ENCODE results near the gene CAPN5. TPM values are rescaled to one million over a fixed set of nuclear protein-coding genes. Genes with fewer than 3 reads are reported as not detected.
A peak's percentile ranks its signal among the peaks of the same experiment; 100 is the strongest.

The CAPN5 gene
- total RNA-seq, 1 donor from 2014 or later: 12.8 TPM

DNA sequence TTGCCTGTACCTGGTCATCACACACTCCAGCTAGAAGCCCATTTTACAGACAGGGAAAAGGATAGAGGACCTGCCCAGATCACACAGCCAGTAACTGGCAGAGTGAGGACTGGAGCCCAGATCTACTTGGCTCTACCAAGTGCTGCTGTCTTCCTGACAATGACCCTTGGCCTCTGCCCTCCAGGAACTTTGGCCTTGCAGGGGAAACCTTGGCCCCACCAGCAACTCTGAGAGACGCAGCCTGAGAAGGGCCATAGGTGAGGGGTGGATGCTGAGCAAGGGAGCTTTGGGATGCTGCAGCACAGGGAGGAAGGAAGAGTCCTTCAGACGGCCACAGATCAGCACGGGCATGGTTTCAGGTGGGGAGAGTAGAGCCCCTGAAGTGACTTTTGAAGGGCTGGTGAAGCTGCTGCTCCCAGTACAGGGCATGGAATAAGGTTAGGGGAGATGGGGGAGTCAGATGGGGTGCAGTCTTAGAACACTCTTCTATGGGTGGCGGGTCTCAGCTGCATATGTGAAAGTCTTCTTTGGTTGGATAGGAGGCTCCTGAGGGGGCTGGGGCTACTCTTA lies 2.0 kb upstream of the CAPN5 start:
- no peak overlapping the region for H3K27ac Mint-ChIP-seq (ENCODE audit: unreplicated experiment)
- no peak overlapping the region for H3K4me3 Mint-ChIP-seq (ENCODE audit: unreplicated experiment)
- H3K27me3 Mint-ChIP-seq (ENCODE audit: unreplicated experiment): peaks cover 14% of the 10 kb centered on the region
- no peak for TF ChIP-seq CTCF (IDR thresholded peaks at IDR 0.05)
- no peaks in the 10 kb centered on the region for H3K36me3 Mint-ChIP-seq (ENCODE audit: unreplicated experiment)
- H3K9me3 Mint-ChIP-seq (ENCODE audit: unreplicated experiment): no peaks in the 10 kb centered on the region
- peaks cover 18% of the 10 kb centered on the region for H3K4me1 Mint-ChIP-seq (ENCODE audit: unreplicated experiment)
- no peak for DNase-seq (ENCODE audit: extremely low spot score, unreplicated experiment)

GRCh38 chr11:77065878-77066228 lies 918 bp upstream of the CAPN5 start:
- DNase-seq (ENCODE audit: extremely low spot score, unreplicated experiment): no peak

GRCh38 chr11:77067861-77068443 lies 1.2 kb downstream of the CAPN5 start:
- DNase-seq (ENCODE audit: extremely low spot score, unreplicated experiment): no peak
- Mint-ChIP-seq H3K4me3 (ENCODE audit: unreplicated experiment) (peak overlapping the region; percentile 75), H3K4me1 (ENCODE audit: unreplicated experiment) (peaks cover 34% of the 10 kb centered on the region), H3K36me3 (ENCODE audit: unreplicated experiment) (no peaks in the 10 kb centered on the region), H3K9me3 (ENCODE audit: unreplicated experiment) (no peaks in the 10 kb centered on the region), H3K27me3 (ENCODE audit: unreplicated experiment) (no peaks in the 10 kb centered on the region), H3K27ac (ENCODE audit: unreplicated experiment) (no peak overlapping the region)
- no peak for TF ChIP-seq CTCF (IDR thresholded peaks at IDR 0.05)

More at GRCh38 chr11:77065878-77066228, 918 bp upstream of the CAPN5 start:
- no peaks in the 10 kb centered on the region for H3K36me3 Mint-ChIP-seq (ENCODE audit: unreplicated experiment)
- H3K4me3 Mint-ChIP-seq (ENCODE audit: unreplicated experiment): peak overlapping the region; percentile 74
- peaks cover 3% of the 10 kb centered on the region for H3K27me3 Mint-ChIP-seq (ENCODE audit: unreplicated experiment)
- peaks cover 22% of the 10 kb centered on the region for H3K4me1 Mint-ChIP-seq (ENCODE audit: unreplicated experiment)
- H3K9me3 Mint-ChIP-seq (ENCODE audit: unreplicated experiment): no peaks in the 10 kb centered on the region
- peak overlapping the region; percentile 87 for H3K27ac Mint-ChIP-seq (ENCODE audit: unreplicated experiment)
- no peak for TF ChIP-seq CTCF (IDR thresholded peaks at IDR 0.05)

- DNase-seq (ENCODE audit: extremely low spot score, unreplicated experiment): no peak
- Mint-ChIP-seq H3K9me3 (ENCODE audit: unreplicated experiment) (no peaks in the 10 kb centered on the region), H3K27ac (ENCODE audit: unreplicated experiment) (no peak overlapping the region), H3K27me3 (ENCODE audit: unreplicated experiment) (no peaks in the 10 kb centered on the region), H3K4me1 (ENCODE audit: unreplicated experiment) (peaks cover 41% of the 10 kb centered on the region), H3K36me3 (ENCODE audit: unreplicated experiment) (no peaks in the 10 kb centered on the region), H3K4me3 (ENCODE audit: unreplicated experiment) (no peak overlapping the region)
- TF ChIP-seq CTCF (IDR thresholded peaks at IDR 0.05): no peak
Observed at GRCh38 chr11:77068457-77069335, 1.9 kb downstream of the CAPN5 start.

All from osteocyte (in vitro differentiated cells).